ENCODE data around the gene ZSWIM4. TPM values are rescaled to one million over a fixed set of nuclear protein-coding genes. Genes with fewer than 3 reads are reported as not detected.

The ZSWIM4 gene
- total RNA-seq, 1 donor from 2014 or later: 23.6 TPM

DNA sequence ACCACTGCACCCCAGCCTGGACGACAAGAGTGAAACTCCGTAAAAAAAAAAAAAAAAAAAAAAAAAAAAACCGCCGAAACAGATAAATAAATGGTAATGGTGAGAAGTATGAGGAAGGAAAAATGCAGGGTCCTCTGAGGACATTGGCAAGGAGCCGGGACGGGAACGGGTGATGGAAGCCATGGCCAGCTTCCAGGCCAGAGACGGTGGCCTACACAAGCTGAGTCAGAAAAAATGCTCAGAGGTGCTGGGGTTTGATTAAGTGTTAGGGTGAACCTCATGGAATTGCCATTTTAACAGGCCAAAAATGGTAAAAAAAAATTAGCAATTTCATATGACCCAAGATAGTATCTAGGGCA, 866 bp upstream of the ZSWIM4 start:
- peak overlapping the region; percentile 99 for H3K4me3 Mint-ChIP-seq
- no peaks in the 10 kb centered on the region for H3K36me3 Mint-ChIP-seq
- H3K27me3 Mint-ChIP-seq (ENCODE audit: low read depth): no peaks in the 10 kb centered on the region
- peak overlapping the region; percentile 100 for H3K27ac Mint-ChIP-seq
- H3K4me1 Mint-ChIP-seq: peaks cover 24% of the 10 kb centered on the region
- TF ChIP-seq, protein P1, sequence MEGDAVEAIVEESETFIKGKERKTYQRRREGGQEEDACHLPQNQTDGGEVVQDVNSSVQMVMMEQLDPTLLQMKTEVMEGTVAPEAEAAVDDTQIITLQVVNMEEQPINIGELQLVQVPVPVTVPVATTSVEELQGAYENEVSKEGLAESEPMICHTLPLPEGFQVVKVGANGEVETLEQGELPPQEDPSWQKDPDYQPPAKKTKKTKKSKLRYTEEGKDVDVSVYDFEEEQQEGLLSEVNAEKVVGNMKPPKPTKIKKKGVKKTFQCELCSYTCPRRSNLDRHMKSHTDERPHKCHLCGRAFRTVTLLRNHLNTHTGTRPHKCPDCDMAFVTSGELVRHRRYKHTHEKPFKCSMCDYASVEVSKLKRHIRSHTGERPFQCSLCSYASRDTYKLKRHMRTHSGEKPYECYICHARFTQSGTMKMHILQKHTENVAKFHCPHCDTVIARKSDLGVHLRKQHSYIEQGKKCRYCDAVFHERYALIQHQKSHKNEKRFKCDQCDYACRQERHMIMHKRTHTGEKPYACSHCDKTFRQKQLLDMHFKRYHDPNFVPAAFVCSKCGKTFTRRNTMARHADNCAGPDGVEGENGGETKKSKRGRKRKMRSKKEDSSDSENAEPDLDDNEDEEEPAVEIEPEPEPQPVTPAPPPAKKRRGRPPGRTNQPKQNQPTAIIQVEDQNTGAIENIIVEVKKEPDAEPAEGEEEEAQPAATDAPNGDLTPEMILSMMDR (IDR thresholded peaks at IDR 0.05; ENCODE audit: unreplicated experiment): no peak
- H3K9me3 Mint-ChIP-seq: no peaks in the 10 kb centered on the region
- peak in 1 of 2 experiments; percentile 52 for DNase-seq (ENCODE audit: low spot score in 2 of 2, unreplicated experiment in 2 of 2)

DNA sequence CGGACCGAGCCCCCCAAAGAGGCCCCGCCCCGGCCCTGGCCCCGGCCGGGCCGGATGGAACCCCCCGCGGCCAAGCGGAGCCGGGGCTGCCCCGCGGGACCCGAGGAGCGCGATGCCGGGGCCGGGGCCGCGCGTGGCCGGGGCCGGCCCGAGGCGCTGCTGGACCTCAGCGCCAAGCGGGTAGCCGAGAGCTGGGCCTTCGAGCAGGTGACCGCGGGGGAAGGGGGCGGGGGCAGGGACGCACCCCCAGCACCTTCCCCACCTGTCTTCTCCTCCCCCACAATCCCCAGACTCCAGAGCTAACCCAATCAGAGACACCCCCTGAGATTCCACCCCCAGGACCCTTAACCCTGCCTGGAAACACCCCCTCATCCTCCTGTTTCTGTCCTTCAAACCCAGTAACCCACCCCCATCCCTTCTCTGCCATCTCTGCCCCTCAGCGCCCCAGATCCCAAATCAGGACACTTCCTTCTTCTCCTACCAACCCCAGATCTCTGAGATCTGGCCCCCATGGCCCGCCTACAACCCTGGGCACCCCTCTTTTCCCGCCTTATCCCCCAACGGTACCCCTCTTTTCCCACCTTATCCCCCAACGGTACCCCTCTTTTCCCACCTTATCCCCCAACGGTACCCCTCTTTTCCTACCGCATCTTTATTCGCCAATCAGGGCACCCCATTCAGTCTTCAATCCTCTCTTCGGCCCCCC, 505 bp downstream of the ZSWIM4 start:
- H3K4me3 Mint-ChIP-seq: peak overlapping the region; percentile 79
- no peaks in the 10 kb centered on the region for H3K9me3 Mint-ChIP-seq
- TF ChIP-seq, protein P1 (IDR thresholded peaks at IDR 0.05; ENCODE audit: unreplicated experiment): no peak
- no peaks in the 10 kb centered on the region for H3K27me3 Mint-ChIP-seq (ENCODE audit: low read depth)
- H3K27ac Mint-ChIP-seq: peak overlapping the region; percentile 91
- no peak for DNase-seq (ENCODE audit: low spot score in 2 of 2, unreplicated experiment in 2 of 2)
- peaks cover 6% of the 10 kb centered on the region for H3K36me3 Mint-ChIP-seq
- peaks cover 24% of the 10 kb centered on the region for H3K4me1 Mint-ChIP-seq

DNA sequence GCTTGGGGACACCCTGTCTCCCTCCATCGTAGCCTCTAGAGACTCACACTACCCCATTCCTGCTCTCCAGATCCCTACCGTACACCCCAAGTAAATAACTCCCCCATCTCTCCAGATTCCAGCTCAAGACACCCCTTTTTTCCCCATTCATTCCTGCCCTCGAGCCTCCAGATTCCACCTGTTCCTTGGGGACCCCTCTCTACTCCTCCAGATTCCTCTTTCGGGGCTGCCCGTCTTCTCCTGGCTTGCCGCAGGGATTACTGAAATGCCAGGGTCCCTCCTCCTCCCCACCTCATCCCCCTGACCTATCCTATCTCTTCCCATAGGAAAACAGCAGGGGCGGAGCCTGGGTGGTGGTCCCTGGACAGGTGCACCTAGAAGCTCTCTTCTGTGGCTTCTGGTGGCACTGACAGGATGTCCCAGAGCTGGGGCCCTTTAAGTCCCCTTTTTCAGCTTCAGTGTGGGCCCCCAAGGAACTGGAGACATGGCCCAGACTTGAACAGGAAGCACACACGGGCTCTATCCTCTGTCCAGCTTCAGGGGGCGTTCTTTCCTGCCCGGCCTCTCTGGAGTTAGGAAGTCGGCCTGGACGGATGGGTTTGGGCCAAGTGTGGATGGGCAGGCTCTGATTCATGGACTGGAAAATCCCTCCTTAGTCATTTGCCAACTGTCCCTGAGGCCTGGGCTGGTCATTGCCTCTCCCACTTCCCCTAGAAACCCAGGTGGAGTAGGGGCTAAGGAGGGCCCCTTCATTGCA, 1.2 kb downstream of the ZSWIM4 start:
- Mint-ChIP-seq H3K27me3 (ENCODE audit: low read depth) (no peaks in the 10 kb centered on the region), H3K36me3 (peaks cover 13% of the 10 kb centered on the region), H3K9me3 (no peaks in the 10 kb centered on the region), H3K4me3 (peak overlapping the region; percentile 79), H3K27ac (peak overlapping the region; percentile 91), H3K4me1 (peaks cover 24% of the 10 kb centered on the region)
- no peak for DNase-seq (ENCODE audit: low spot score in 2 of 2, unreplicated experiment in 2 of 2)
- TF ChIP-seq, protein P1 (IDR thresholded peaks at IDR 0.05; ENCODE audit: unreplicated experiment): no peak

DNA sequence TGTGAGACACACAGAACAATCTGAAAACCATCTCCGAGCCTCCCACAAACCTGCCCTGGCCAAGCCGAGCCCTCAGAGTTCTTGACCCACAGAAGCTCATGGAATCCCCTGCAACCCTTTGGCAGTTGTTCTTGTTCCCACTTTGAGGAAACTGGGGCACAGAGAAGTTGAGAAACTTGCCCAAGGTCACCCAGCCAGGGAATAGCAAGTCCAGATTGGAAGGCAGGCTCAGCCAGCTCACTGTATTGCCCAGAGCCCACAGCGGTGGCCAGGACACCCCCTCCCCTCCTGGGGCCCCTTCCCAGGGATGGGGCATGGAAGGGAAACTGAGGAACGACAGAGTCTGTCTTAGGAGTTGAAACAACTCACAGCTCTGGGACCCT, 1.8 kb downstream of the ZSWIM4 start:
- no peaks in the 10 kb centered on the region for H3K9me3 Mint-ChIP-seq
- peaks cover 13% of the 10 kb centered on the region for H3K36me3 Mint-ChIP-seq
- H3K4me1 Mint-ChIP-seq: peaks cover 24% of the 10 kb centered on the region
- H3K27ac Mint-ChIP-seq: peak overlapping the region; percentile 91
- H3K27me3 Mint-ChIP-seq (ENCODE audit: low read depth): no peaks in the 10 kb centered on the region
- DNase-seq (ENCODE audit: low spot score in 2 of 2, unreplicated experiment in 2 of 2): no peak
- peak overlapping the region; percentile 79 for H3K4me3 Mint-ChIP-seq
- TF ChIP-seq, protein P1 (IDR thresholded peaks at IDR 0.05; ENCODE audit: unreplicated experiment): no peak

DNA sequence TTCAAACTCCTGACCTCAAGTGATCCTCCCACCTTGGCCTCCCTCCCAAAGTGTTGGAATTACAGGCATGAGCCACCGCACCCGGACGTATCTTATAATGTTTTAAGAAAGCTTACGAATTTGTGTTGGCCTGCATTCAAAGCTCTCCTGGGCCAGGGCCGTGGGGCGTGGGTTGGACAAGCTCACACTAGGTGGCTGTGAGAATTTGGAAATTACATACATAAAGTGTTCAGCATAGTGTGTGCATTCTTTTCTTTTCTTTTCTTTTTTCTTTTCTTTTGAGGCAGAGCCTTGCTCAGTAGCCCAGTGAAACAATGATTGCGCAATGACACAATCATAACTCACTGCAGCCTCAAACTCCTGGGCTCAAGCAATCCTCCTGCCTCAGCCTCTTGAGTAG, 2.6 kb downstream of the ZSWIM4 start:
- Mint-ChIP-seq H3K27ac (peak overlapping the region; percentile 61), H3K4me1 (peaks cover 24% of the 10 kb centered on the region), H3K9me3 (no peaks in the 10 kb centered on the region), H3K36me3 (peaks cover 15% of the 10 kb centered on the region), H3K4me3 (no peak overlapping the region), H3K27me3 (ENCODE audit: low read depth) (no peaks in the 10 kb centered on the region)
- DNase-seq (ENCODE audit: low spot score in 2 of 2, unreplicated experiment in 2 of 2): no peak
- TF ChIP-seq, protein P1 (IDR thresholded peaks at IDR 0.05; ENCODE audit: unreplicated experiment): no peak

Data from mesothelial cell of epicardium (in vitro differentiated cells).